ENCODE measurements around the gene PNLDC1.

PNLDC1 gene

GRCh38 chr6:159756508-159756907 lies 43.6 kb upstream of the PNLDC1 start:
- no peak for TF ChIP-seq CTCF (conservative IDR thresholded peaks at IDR 0.05; ENCODE audit: low read depth)
- CTCF ChIA-PET: interaction anchor here (0.6 kb wide), 1 partner anchor 60 kb away, joined by 4 read pairs; no protein-coding TSS in a partner anchor
- POLR2A ChIA-PET (ENCODE audit: low non-redundant PET): interaction anchor here (0.6 kb wide), 1 partner anchor 13 kb away, joined by 3 read pairs; no protein-coding TSS in a partner anchor
- no peak overlapping the region for H3K27ac ChIP-seq
- no peak for DNase-seq (ENCODE audit: low spot score)

GRCh38 chr6:159758031-159759001 lies 41.8 kb upstream of the PNLDC1 start:
- POLR2A ChIA-PET (ENCODE audit: low non-redundant PET): no interaction called here
- CTCF ChIA-PET: interaction anchor here (0.6 to 0.7 kb wide), 5 partner anchors 10 to 781 kb away, joined by 3 to 4 read pairs (median 4); no protein-coding TSS in a partner anchor
- peak overlapping the region; percentile 58; the same call in 1 of the 2 replicates for H3K27ac ChIP-seq
- no peak for TF ChIP-seq CTCF (conservative IDR thresholded peaks at IDR 0.05; ENCODE audit: low read depth)
- DNase-seq (ENCODE audit: low spot score): peak; percentile 19

GRCh38 chr6:159759645-159760044 lies 40.4 kb upstream of the PNLDC1 start:
- CTCF ChIA-PET: interaction anchor here (0.7 to 1.1 kb wide), 3 partner anchors 30 to 1750 kb away, joined by 3 to 6 read pairs (median 3); no protein-coding TSS in a partner anchor

GRCh38 chr6:159760602-159761057 lies 39.4 kb upstream of the PNLDC1 start:
- peak; percentile 62 for DNase-seq (ENCODE audit: low spot score)
- H3K27ac ChIP-seq: peak overlapping the region; percentile 74
- POLR2A ChIA-PET (ENCODE audit: low non-redundant PET): no interaction called here
- TF ChIP-seq CTCF (conservative IDR thresholded peaks at IDR 0.05; ENCODE audit: low read depth): no peak
- CTCF ChIA-PET: interaction anchor here (1.1 kb wide), 1 partner anchor 31 kb away, joined by 6 read pairs; no protein-coding TSS in a partner anchor

More at GRCh38 chr6:159759645-159760044, 40.4 kb upstream of the PNLDC1 start:
- peak overlapping the region; percentile 58 for H3K27ac ChIP-seq
- POLR2A ChIA-PET (ENCODE audit: low non-redundant PET): no interaction called here
- DNase-seq (ENCODE audit: low spot score): no peak
- no peak for TF ChIP-seq CTCF (conservative IDR thresholded peaks at IDR 0.05; ENCODE audit: low read depth)

GRCh38 chr6:159761129-159761872 lies 38.8 kb upstream of the PNLDC1 start:
- no peak for TF ChIP-seq CTCF (conservative IDR thresholded peaks at IDR 0.05; ENCODE audit: low read depth)
- ChIA-PET POLR2A (ENCODE audit: low non-redundant PET) (interaction anchor here (0.8 to 1.0 kb wide), 2 partner anchors 19 to 28 kb away, joined by 3 to 5 read pairs; partner anchors contain the start of gene TCP1), CTCF (interaction anchor here (0.7 kb wide), 1 partner anchor 70 kb away, joined by 3 read pairs; no protein-coding TSS in a partner anchor)
- peak; percentile 8 for DNase-seq (ENCODE audit: low spot score)
- H3K27ac ChIP-seq: peak overlapping the region; percentile 98
